GM21529 (cell line): ENCODE measurements around the gene HOXD1.

Source experiments
- ATAC-seq: cut with Tn5 transposase; IDR thresholded peaks from one replicate; pipeline ENCODE4 v1.9.1; 2021; ENCODE audit not compliant: unreplicated experiment

Gene HOXD1

DNA sequence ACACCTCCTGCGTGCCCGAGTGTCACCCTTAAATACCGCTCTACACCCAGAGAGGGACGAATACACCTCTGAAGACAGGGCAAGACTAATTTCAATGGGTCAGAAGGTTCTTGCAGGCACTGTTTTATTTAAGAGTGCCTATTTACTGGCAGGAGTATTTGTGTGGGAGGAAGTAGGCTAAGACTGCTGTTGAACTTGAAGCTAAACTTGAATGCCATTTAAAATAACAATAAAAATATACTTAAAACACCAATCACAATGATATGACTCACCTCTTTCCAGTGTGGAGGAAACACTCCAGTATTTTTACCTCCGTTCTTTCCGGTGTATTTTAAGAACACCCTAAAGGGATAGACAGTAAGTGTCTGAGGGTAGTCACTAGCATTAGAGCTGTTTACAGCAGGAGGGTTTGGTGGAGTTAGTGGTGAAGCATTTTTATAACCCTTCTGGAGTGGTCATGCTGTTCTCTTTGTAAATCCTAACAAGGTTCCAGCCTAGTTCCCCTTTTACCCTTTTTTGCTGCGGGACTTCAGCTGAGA, 9.6 kb upstream of the HOXD1 start:
- ATAC-seq = no peak

DNA sequence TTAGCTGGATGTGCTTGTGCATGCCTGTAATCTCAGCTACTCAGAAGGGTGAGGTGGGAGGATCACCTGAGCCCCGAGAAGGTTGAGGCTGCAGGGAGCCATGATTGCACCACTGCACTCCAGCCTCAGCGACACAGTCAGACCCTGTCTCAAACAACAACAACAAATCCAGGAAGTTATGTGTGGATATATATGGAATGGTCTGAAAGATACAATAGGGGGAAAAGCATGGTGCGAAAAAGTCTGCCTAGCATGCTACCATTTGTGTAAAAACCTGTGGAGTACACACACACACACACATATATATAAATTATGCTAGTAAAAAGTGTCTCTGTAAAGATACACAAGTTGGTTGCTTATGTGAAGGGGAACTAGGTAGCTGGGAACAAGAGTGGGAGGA, 6.9 kb upstream of the HOXD1 start:
- no peak for ATAC-seq

DNA sequence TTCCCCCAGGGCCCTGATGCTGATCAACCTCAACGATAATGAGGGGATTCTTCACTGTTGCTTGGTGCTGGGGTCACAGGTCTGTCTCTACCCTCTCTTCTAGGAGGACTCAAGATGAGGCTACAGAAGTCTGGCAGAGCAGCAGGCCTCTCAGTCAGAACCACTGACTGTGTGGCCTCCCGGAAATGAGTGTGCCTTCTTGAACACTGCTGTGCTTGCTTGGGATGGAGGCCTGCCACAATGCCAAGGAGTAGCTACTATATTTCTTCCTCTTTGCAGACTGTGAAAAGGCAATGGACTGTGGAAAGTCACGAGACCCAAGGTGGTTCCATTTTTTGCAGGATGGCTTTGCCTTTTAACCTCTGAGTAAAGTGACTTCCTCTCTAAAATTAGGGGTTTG, 5.8 kb upstream of the HOXD1 start:
- ATAC-seq = no peak

DNA sequence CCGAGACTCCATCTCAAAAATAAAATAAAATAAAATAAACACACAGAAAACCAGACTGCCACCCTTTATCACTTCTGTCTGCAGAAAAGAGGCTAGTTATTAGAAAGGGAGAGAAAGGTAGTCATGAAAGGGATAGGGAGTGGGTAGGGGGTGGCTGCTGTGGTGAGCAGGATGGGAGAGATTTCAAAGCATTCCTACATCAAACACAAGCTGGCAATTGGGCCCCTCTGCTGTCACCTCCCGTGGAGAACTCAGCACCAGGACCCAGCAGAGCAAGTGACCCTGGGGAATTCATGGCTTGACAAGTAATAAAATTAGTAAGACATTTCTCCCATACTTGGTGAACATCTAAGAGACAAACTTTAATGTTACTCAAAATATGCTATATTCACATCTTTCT, 3.7 kb upstream of the HOXD1 start:
- no peak for ATAC-seq

DNA sequence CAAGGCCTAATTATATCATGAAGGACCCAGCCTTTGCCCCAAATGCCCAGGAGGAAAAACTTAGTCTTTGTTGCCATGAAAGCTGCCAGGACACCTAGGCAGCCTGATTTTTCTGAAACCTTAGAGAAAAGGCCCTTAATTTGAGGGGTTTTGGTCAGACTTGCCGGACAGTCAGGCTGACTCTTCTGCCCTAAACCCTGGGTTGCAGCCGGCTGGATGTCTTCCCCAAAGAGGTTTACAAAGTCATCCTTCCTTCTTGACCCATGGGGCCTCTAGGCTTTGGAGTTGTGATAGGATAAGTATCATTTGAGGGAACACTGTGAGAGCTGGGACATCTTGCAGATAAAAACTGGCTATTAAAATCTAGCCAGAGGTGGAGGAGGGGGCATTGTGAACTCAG, 2.4 kb upstream of the HOXD1 start:
- ATAC-seq = no peak

DNA sequence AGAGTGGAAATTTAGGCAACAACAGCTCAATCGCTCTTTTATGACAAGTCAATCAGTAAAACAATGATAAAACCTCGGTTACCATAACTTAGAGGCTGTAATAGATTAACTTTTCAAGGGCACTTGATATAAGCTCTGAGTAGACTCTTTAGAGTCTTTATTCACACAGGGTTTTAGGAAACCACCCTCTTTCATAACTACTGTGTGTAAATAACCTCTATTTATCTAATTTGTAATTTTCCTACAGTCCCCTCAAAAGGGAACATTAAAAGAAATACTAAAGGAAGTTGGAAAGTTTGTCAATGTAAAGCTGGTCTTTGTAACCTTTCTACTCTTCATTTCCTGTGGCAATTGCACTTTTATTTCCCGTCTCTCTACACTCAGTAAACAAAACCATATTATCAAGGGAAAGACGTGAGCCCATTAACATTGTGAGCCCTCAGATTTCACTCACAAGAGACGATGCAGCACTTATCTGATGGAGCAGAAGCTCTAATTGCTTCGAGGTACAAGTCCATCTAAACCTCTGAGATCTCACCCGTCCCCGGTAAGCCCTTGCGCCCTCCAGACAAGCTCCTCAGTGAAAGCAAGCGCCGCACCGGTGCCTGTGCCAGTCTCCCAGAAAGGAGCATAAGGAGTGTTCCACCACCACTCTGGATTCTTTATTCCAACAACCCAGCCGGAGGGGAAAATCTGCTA, 1.1 kb upstream of the HOXD1 start:
- no peak for ATAC-seq

DNA sequence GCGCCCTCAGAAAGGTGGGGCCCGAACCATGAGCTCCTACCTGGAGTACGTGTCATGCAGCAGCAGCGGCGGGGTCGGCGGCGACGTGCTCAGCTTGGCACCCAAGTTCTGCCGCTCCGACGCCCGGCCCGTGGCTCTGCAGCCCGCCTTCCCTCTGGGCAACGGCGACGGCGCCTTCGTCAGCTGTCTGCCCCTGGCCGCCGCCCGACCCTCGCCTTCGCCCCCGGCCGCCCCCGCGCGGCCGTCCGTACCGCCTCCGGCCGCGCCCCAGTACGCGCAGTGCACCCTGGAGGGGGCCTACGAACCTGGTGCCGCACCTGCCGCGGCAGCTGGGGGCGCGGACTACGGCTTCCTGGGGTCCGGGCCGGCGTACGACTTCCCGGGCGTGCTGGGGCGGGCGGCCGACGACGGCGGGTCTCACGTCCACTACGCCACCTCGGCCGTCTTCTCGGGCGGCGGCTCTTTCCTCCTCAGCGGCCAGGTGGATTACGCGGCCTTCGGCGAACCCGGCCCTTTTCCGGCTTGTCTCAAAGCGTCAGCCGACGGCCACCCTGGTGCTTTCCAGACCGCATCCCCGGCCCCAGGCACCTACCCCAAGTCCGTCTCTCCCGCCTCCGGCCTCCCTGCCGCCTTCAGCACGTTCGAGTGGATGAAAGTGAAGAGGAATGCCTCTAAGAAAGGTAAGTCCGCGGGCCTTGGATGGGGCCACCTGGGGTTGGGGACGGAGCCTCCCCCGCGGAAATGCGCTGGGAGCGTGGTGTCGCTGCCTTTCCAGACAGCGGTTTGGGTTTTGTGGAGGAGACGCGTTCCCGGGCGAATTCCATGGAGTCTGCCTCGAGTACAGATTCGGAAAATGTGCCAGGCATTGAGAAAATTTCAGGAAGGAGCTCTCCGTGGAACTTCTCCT, 559 bp downstream of the HOXD1 start:
- no peak for ATAC-seq

DNA sequence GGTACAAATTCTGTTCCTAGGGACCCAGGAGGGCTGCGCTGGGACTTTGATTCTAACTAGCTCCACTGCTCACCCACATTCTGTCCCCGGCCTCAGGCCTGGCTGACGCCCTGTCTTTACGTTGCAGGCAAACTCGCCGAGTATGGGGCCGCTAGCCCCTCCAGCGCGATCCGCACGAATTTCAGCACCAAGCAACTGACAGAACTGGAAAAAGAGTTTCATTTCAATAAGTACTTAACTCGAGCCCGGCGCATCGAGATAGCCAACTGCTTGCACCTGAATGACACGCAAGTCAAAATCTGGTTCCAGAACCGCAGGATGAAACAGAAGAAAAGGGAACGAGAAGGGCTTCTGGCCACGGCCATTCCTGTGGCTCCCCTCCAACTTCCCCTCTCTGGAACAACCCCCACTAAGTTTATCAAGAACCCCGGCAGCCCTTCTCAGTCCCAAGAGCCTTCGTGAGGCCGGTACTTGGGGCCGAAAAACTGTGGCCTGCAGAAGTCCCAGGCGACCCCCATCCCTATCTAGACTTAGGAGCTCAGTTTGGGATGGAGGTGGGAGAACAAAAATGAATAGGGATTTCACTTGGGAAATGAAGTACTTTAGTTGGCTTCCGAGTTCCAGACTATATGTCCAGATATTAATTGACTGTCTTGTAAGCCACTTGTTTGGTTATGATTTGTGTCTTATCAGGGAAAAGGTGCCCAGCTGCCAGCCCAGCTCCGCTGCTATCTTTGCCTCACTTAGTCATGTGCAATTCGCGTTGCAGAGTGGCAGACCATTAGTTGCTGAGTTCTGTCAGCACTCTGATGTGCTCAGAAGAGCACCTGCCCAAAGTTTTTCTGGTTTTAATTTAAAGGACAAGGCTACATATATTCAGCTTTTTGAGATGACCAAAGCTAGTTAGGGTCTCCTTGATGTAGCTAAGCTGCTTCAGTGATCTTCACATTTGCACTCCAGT, 1.5 kb downstream of the HOXD1 start:
- no peak for ATAC-seq

DNA sequence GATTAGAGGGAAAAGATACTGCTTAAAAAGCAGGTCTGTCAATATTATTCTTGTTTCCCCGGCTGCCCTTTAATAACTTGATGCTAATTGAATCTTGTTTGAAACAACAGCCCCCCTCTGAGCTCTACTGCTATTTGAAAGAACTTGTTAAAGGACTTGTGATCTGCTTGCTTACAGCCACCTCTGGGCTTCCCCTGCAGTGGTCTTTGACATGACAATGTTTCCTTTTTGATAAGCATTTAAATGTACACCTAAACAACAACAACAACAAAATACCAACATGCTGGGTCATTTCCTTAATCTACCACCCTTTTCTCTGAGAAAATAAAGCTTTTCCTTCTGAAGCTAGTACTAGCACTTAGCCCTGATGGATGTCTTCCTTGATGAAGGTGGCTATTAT, 3.9 kb downstream of the HOXD1 start:
- ATAC-seq = no peak

DNA sequence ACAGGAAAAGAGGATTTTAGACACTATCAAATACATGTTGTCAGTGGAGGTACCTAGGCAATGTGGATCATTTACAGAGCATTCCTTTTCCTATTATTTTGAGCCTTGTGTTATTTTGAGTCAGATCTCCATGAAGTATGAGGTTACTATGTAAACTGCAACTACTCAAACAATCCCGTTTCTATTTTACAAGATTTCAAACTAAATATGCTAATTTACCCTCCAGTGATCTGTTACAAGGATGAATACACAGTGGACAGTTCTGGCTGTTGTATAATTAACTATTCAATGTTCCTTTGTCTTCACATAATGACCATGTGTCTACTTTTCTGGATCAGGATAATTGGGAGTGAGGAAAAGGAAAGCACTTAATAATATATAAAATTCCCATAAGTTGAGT, 4.6 kb downstream of the HOXD1 start:
- ATAC-seq = no peak

DNA sequence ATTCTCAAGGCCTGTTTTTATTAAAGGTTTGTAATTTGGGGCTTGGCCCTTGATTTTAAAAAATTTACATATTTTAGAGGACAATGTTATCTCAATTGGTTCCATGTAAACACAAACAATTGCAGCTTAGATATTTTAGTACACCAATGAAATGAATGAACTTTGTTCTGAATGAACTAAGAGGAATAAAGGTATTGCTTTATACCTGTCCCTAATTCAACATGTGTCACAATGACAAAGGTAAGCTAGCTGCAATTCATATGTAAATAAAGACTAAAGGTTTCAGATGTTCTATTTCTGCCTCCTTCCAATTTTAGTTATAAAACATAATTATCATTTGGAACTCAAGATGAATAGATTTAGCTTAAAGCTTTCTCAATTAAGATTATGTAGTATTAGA, 11.4 kb downstream of the HOXD1 start:
- ATAC-seq = no peak

DNA sequence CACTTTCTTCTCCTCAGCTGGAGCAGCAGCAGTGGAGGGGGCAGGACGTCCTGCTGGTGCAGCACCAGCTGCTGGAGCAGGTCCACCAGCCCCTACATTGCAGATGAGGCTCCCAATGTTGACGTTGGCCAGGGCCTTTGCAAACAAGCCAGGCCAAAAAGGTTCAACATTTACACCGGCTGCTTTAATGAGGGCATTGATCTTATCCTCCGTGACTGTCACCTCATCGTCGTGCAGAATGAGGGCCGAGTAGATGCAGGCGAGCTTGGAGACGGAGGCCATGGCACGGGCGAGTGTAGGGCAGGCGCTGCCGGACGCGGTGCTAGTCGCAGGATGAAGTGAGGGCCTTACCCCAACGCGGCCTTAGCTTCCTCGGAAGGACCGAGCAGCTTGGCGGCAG, 12.5 kb downstream of the HOXD1 start:
- no peak for ATAC-seq

DNA sequence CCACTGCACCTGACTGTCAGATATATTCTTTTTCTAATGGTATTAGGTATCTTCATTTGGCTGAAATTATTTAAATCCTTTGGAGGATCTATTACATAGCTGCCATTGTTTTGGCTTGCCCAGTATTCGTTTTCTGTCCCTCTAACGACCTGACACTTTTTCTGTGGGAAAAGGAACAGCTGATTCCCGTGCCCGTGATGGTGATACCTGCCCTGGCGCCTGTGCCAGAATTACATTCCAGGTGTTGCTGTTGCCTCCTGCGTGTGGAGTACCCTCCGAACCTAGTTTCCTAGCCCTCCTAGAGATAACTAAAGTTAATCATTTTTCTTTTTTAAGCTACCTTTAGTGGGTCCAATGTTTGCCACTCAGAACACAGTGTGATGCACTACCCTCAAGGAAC, 14.0 kb downstream of the HOXD1 start:
- no peak for ATAC-seq

DNA sequence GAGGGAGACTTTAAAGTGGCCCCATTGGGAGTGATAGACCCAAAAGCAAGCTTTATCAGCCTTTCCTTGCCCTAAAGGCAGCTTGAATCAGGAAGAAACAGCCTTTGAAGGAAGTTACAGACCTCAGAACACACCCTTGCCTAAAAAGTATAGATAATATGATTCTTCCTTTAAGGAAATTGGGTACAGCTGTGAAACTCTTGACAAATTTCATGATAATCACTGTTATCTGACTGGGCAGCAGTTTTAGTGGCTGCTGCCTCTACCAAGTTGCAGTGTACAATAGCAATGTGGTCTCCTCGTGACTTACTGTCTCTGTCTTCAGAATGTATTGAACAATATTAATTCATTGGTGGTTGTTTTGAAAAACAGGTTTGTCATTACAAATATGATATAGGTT, 16.7 kb downstream of the HOXD1 start:
- ATAC-seq = no peak

DNA sequence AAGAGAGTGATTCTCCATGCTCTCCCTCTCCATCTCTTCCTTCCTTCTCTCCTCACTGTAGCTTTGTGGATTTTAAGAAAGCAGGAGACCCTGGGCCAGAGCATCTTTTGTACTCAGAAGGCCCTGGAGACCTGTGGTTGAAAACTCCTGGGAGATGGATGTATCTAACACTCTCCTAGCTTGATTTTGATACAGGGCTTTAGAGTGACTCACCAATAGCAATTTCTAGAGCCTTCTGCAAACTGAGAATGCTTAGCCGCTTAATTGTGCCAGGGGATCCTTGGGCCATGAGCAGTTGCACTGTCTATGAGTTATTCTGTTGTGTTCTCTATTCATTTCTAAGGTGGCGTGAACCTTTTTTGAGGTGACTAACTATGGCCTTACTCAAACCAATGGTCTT, 17.7 kb downstream of the HOXD1 start:
- no peak for ATAC-seq

DNA sequence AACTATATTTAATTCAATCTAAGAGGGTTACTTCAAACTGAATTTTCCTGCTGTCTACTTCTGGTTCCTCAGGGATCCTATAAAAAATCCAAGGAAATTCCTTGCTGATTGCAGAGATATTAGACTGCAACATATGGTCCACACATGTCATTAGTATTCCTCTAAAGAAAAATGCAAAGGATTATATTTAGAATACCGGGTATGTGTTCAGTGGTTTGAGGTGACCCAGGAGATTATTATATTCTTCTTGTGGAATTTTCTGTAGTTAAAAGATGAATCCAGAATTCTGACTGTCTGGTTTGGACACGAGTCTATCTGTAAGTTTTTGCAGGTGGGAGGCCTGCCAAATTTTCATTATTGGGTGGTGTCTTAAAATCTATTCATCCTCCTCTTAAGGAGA, 18.2 kb downstream of the HOXD1 start:
- ATAC-seq = no peak

DNA sequence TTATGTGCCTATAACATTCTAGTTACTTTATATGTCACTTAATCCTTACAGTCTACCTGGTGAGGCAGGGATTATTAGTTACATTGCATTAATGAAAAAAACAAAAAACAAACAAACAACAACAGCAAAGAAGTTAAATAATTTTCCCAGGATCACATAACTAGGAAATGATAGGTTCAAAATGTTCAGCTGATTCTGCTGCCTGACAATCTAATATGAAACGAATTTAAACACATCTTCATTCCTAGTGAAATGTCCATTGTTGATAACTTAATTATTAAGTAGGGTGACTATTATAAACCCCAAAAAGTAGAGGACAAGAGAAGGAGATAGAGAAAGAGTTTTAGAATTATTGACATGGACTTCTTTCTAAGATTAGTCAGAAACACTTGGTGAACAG, 22.6 kb downstream of the HOXD1 start:
- ATAC-seq = no peak

DNA sequence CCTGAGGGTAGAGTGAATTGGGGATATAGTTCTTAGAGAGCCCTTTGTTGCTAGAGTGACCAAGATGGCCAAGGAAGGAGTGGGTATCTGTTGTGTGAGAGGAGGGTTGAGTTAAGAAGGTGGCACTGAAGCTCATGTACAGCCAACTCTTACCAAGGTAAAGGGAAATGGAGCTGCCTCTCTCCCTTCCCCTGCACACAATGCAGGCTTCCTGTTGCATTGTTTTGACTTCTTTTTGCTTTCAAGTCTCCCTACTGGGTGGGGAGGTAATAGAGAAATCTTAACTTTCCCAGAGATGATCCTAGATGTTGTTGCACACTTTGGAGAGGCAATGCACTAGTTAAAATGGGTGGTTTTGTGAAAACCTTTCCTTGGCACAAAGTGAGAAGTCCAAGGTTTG, 23.8 kb downstream of the HOXD1 start:
- ATAC-seq = no peak

DNA sequence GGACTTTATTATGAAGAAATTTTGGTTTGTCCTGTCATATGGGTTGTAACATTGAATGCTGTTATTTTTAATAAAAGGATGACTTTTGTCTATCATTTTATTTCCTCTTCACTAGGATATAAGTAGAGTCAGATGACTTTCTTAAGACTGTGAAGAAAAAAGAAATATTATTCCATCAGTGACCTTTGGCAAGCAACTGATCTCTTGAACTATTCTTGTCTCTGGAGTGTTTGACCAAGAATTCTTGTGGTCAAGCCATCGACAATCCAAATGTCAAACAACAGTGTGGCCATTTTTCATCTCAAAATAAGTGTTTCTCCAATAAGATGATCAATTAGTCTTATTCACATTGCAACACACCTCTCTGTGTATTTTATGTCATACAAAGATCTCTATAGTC, 24.9 kb downstream of the HOXD1 start:
- no peak for ATAC-seq

DNA sequence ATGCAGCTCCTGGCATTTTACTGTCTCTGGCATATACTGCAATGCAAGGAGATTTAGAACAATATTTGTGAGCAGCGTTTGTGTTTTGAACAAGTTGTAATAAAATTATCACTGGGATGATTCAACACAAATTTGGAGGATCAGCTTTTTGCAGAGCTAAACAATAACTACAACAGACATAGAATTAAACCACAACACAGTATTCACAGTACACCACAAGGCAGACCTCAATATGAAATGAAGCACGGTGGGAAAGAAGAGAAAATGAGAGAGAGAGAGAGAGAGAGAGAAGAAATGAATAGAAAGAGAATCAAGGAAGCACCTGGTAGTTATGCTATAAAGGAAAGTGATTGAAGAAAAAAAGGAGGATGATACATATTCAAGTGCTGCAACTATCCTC, 39.4 kb downstream of the HOXD1 start:
- no peak for ATAC-seq

DNA sequence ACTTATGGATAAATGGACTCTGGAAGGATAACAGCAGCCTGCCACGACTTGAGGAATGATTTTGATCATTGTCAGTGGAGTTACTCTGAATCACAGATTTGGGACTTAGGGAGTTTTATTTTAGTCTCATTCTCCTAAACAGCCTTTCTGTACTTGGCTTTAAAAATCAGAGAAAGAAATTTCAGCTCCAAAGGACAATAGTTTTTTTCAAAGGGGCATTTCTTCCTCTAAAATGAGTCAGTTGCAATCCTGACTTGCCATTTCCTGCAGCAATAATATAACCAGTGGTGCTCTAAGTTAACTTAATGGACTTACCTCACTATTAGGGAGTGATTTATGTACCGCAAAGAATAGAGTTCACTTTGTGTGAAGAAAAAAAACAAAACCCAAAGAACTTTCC, 45.7 kb downstream of the HOXD1 start:
- no peak for ATAC-seq
